Activated CD8-positive, alpha-beta memory T cell treated with anti-CD3 and anti-CD28 coated beads, Interleukin-2, amount 50 U/mL, for 24 hours (primary cell): ENCODE results near the gene DGCR6.
"Not testable (repeated sequence)": the region's sequence is repeated elsewhere in the genome, so short reads cannot be mapped to it uniquely, and the experiment has no call there.

Experiments
- DNase-seq: peaks from one replicate; pipeline ENCODE4 v3.0.0-alpha.2; 2020; ENCODE audit errors: extremely low read depth

The DGCR6 gene

GRCh38 chr22:18960166-18960820 is 54.2 kb downstream of the DGCR6 start:
- not testable (repeated sequence) for DNase-seq

GRCh38 chr22:18961201-18961600 is 55.1 kb downstream of the DGCR6 start:
- not testable (repeated sequence) for DNase-seq
